HG03457 (cell line): Measurements from ENCODE around the gene CDRT4.

Source experiments
- ATAC-seq: cut with Tn5 transposase; IDR thresholded peaks from one replicate; pipeline ENCODE4 v1.9.1; 2021; ENCODE audit warnings: moderate number of reproducible peaks; ENCODE audit not compliant: unreplicated experiment

The CDRT4 gene

DNA sequence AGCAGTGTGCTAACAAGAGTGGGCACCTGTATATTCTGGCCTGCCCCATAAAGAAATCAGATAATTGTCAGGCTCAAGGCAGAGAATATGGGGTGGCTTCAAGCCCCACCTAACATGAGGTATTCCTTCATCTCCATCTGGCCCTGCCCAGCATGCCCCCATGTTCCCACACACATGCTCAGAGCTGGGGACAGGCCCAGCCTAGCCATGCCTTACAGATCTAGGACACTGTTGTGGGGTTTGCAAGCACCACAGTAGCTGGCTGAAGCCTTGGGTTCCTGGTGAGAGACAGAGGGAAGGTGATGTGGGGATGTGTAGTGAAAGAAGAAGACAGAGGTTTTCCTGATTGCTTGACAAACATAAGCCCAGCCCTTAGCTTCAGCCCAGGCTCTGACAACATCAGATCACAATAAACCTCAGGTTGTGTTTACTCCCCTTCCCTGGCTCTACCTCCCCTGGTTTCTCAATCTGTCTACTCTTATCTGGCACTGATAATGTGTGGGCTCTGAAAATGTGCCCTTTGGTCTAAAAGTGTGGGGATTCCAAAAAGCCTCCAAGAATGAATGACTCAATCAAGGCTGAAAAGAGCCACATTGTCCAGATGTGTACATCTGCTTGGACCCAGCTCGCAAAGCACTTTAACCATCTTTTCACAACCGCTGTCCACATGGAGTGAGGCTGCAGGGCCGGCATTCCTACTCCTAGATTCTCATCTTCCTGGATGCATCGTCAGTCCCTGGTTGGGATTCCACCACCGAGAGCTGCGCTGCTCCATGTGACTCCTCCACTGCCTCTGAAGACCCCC is 34.4 kb downstream of the CDRT4 start:
- ATAC-seq, result no peak

DNA sequence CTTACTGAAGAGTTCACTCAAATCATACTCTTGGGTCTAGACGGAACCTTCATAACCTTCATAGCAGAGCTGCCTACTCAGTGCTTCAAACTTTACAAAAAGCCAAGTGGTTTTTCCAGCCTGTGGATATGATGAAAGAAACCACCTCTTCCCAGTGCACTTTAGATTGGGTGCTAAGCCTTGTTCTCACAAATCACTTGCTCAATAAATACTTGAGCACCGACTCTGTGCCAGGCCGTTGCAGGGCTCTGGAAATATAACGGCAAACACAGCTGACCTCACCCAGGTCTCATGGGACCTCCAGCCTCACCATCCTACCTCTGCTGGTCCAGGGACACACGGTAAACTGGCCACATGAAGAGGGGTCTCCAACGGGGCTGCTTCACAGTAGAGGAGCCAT is 35.7 kb downstream of the CDRT4 start:
- no peak for ATAC-seq

- ATAC-seq, result no peak
Measured at GRCh38 chr17:15431196-15431595, 36.2 kb downstream of the CDRT4 start.

DNA sequence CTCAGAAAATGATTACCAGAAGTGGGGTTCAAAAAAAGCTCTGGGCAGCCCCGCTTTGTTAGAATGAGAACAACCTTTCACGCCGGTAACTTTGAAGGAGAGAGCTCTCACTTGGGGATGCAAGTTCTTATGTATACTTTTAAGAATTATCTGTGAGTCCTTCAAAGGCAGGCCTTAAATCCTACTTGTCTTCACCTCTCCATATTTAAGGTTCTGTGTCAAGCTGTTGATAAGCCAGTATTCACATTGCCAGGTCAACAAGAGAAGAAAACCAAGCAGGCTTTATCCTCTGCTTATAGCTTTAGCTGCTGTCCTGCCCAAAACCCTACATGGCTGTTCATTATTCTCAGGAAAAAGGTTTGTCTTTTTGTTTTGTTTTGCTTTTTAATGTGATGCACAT is 42.9 kb downstream of the CDRT4 start:
- no peak for ATAC-seq

DNA sequence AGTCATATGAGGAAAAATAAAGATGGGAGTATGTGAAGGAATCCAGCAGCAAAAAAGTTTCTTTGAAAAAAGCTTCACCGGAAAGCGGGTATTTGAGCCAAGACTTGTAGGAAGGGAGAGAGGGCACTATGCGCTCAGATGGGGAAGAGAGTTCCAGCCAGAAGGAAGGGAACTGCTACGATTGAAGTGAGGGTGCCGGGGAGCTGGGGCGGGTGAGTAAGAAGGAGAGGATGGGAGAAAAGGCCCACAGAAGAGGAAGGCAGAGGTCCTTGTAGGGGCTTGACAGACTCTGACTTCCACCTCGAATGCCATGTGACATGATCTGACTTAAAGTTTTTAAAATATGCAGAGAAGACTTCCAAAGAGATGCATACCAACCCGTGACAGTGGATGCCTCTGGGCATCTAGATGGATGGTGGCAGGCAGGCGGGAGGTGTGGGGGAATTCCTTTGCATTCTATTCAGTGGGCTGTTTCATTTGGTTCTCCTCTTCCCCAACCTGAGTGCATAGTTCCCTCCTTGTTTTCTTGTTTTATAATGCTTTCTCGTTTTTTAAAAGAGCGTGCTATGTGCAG is 44.9 kb downstream of the CDRT4 start:
- no peak for ATAC-seq

DNA sequence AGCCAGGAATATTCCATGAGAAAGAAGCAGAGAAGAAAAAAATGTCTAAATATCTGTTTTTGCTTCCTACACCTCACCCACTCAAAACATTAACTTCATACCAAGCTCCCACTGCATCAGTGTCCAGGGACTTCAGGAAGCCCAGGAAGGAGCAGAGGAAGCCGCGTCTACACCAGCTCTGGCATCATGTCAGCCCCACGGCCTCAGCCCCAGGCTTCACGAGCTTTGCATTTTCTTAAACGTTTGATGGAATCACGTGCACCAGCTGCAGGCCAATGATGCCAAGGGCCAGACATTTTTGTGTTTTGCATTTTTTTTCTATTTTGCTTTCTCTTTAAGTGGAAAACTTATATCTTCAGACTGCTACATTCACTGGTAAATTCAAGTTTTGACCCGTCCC is 48.6 kb downstream of the CDRT4 start:
- ATAC-seq, result no peak

DNA sequence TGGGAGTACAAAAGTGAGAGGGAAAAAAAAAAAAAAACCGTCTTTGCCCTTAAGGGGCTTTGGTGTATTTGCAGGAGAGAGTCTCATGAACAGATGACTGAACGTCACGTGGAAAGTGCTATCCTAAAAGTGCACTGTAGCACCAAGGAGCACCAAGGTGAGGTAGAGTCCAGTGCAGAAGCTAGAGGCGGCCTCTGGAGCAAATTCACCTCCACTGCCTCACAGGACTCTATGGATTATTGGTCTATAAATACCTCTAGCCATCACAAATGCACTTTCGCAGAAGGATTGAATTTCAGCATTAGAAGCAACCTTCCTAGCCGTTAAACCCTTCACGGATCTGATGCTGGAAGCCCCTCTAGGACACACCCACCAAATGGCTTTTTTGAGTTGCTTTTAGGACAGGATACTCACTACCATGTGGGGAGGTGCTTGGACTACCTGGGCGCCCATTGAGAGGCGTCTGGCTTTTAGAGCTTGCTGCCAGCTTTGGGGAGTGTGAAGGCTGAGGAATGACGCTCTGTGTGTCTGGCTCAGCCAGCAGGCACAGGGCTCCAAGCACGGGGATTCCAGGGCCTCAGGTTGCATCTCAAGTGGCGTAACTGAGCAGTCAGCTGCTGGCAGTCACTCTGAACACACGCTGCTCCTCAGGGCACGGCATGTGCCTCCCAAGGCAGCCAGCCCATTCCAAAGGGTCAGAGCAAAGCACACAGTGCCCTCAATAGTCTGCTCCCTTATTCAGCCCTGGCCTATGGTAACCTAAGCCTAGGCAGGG is 52.7 kb downstream of the CDRT4 start:
- no peak for ATAC-seq

- ATAC-seq, result no peak
Measured at GRCh38 chr17:15413101-15413771, 54.2 kb downstream of the CDRT4 start.

DNA sequence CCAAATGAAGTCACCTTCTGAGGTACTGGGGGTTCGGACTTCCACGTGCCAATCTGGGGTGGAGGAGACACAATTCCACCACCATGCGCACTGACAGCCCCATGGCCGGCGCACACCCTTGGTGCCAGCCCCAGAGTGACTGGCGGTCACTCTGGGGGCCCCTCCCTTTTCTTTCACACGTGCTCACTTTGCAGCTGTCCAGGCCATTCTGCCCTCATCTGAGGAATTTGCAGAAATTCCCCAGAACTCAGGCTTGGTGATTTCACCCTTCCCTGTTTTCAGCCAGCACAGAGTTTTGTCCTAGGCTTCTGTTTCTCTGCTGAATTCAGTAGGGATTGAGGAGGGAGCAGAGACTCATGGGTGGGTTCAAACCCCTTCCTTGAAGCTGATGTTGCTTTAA is 54.8 kb downstream of the CDRT4 start:
- ATAC-seq, result no peak

- ATAC-seq, result no peak
Measured at GRCh38 chr17:15411384-15412198, 55.8 kb downstream of the CDRT4 start.

DNA sequence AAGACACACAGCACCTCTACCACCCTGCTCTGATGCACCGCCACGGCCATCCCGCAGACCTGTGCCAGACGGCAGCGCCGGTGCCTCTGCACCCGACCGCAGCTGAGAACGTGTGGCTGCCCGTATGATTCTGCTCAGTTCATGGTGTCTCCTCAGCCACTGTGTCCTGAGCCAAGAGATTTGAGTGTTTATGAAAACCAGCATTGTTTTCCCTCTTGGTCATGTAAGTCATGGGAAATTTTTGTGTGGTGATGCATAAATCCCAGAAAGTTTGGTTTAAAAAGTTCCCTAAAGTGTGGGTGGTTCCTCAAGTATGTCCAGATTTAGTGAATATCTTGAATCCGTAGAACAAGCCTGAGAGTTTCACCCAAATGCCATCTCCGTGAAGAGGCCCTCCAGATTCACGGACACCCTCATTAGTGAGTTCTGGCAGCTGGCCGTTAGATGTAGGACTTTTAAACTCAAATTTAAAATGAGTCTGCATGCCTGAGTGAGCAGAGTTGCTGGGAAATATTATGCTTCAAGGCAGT is 57.6 kb downstream of the CDRT4 start:
- ATAC-seq, result no peak

GRCh38 chr17:15408803-15409202 is 58.6 kb downstream of the CDRT4 start:
- ATAC-seq, result no peak

DNA sequence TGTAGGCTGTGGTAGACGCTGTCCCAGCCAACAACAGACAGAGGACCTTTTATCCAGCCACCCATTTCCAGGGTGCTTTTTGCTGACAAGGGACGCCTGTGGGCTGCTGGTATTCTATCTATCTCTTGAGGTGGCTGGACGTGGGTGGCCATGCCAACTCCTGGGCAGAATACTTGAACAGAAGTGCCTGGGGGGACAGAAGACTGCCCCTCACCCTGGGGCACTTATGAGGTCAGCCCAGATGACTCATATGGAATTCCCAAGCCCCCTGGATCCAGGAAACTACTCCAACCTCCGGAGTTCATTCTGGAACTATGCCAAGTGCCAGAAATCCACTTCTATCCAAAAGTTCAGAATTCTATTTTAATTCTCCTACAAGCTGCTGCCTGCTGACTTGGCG is 61.3 kb downstream of the CDRT4 start:
- ATAC-seq, result no peak

DNA sequence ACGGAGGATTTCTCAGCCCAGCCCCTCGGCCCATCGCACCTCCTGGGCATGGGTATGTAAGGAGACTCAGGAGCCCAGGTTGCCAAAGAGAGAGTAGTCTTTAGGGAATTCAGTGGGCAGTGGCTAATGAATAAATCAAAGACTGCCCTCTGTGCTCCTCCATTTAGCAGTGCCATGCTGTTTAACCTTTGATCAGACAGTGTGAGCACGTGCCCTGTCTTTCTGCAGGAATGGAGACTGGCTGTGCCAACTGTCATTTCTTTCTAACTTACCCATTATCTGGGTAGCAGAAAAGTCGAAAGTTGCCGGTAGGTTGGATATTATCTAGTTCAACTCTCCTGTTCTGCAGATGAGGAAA is 62.4 kb downstream of the CDRT4 start:
- no peak for ATAC-seq

- no peak for ATAC-seq
Measured at GRCh38 chr17:15404106-15405057, 63.0 kb downstream of the CDRT4 start.

DNA sequence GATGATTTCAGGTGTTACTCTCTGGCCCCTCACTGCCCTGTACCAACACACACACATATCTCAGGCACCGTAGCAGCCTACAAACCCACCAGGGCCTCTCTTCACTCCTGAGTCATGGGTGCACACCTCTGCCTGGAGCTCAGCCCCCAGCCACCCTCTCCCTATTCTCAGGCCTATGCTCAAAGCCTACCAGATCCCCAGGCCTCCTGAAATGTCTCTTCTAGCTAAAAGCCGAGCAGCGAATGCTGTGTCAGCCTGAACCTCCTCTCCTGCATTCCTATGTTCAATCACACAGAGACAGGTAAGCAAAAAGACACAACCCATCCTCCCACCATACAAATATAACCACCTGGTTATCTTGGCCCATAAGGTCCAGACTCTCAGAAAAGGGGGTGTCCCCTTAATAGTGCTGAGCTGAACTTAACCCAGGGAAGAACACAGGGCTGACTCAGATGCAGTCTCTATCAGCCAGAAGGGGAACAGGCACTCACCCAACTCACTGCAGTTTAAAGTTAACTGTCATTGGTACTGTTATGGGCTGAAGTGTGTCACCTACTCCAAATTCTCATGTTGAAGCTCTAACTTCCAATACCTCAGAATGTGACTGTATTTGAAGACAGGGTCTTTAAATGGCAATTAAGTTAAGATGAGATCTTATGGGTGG is 64.0 kb downstream of the CDRT4 start:
- no peak for ATAC-seq

- no peak for ATAC-seq
Measured at GRCh38 chr17:15399443-15399842, 68.0 kb downstream of the CDRT4 start.

- ATAC-seq, result no peak
Measured at GRCh38 chr17:15398736-15399331, 68.6 kb downstream of the CDRT4 start.
